Muscle layer of colon (tissue), 2 donors: ENCODE data around the gene PDE8B.

Experiments used
- H3K27ac ChIP-seq: one replicate; pipeline ENCODE4 v1.7.0; 2013; ENCODE audit warnings: low read depth, mild to moderate bottlenecking, low read length, moderate library complexity
- H3K27me3 ChIP-seq, 2 donors: one replicate each; pipeline ENCODE4 v1.7.0; 2013; ENCODE audit warnings: low read length in 2 of 2, mild to moderate bottlenecking in 2 of 2; ENCODE audit not compliant: insufficient read depth in 2 of 2, control insufficient read depth in 1 of 2
- H3K36me3 ChIP-seq: one replicate; pipeline ENCODE4 v1.7.0; 2013; ENCODE audit warnings: mild to moderate bottlenecking, low read length; ENCODE audit not compliant: insufficient read depth
- H3K4me1 ChIP-seq: one replicate; pipeline ENCODE4 v1.7.0; 2013; ENCODE audit warnings: mild to moderate bottlenecking, low read length; ENCODE audit not compliant: insufficient read depth
- H3K4me3 ChIP-seq, 2 donors: one replicate each; pipeline ENCODE4 v1.7.0; 2013; ENCODE audit warnings: low read length in 2 of 2, low read depth in 1 of 2, mild to moderate bottlenecking in 1 of 2, moderate library complexity in 1 of 2
- H3K9ac ChIP-seq: one replicate; pipeline ENCODE4 v1.7.0; 2013; ENCODE audit warnings: low read length
- H3K9me3 ChIP-seq: one replicate; pipeline ENCODE4 v1.7.0; 2013; ENCODE audit warnings: mild to moderate bottlenecking, low read length
- donor health status: abdominal sarcoma.
- donor health status: Adenocarcinoma of cecum.

PDE8B gene

GRCh38 chr5:77221115-77221514, 10.6 kb downstream of the PDE8B start:
- H3K9me3 ChIP-seq: no peaks in the 10 kb centered on the region
- H3K4me3 ChIP-seq: no peak overlapping the region
- no peak overlapping the region for H3K9ac ChIP-seq
- H3K4me1 ChIP-seq: no peaks in the 10 kb centered on the region
- no peaks in the 10 kb centered on the region for H3K27me3 ChIP-seq
- no peaks in the 10 kb centered on the region for H3K36me3 ChIP-seq
- H3K27ac ChIP-seq: no peak overlapping the region

GRCh38 chr5:77222722-77223121, 12.2 kb downstream of the PDE8B start:
- Histone ChIP-seq H3K27me3 (no peaks in the 10 kb centered on the region), H3K9ac (no peak overlapping the region)

DNA sequence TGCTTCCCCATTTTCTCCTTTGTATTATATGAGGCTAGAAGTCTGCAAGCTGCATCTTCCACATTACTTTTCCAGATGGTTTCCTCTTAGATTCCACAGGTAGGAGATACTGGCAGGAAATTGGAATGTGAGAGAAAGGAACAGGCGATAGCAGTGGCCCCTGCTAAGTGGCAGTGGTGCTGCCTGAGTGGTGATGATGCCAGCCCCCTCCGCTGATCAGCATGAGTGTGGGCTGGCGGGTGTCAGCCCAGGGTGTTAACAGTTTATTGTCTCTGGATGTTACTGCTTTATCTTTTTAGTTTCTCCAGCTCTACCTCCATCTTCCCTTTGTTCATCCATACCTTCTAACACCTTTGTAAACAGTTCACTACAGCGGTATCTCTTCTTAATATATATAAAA, 13.2 kb downstream of the PDE8B start:
- no peak overlapping the region for H3K27ac ChIP-seq
- H3K36me3 ChIP-seq: no peaks in the 10 kb centered on the region
- no peaks in the 10 kb centered on the region for H3K4me1 ChIP-seq
- H3K4me3 ChIP-seq: no peak overlapping the region
- H3K9ac ChIP-seq: no peak overlapping the region
- H3K9me3 ChIP-seq: no peaks in the 10 kb centered on the region
- H3K27me3 ChIP-seq: no peaks in the 10 kb centered on the region

More at GRCh38 chr5:77222722-77223121, 12.2 kb downstream of the PDE8B start:
- H3K4me3 ChIP-seq: no peak overlapping the region
- no peaks in the 10 kb centered on the region for H3K4me1 ChIP-seq
- no peak overlapping the region for H3K27ac ChIP-seq
- no peaks in the 10 kb centered on the region for H3K9me3 ChIP-seq
- no peaks in the 10 kb centered on the region for H3K36me3 ChIP-seq

- no peak overlapping the region for H3K27ac ChIP-seq
These were observed 14.3 kb downstream of the PDE8B start for GRCh38 chr5:77224672-77225355.

DNA sequence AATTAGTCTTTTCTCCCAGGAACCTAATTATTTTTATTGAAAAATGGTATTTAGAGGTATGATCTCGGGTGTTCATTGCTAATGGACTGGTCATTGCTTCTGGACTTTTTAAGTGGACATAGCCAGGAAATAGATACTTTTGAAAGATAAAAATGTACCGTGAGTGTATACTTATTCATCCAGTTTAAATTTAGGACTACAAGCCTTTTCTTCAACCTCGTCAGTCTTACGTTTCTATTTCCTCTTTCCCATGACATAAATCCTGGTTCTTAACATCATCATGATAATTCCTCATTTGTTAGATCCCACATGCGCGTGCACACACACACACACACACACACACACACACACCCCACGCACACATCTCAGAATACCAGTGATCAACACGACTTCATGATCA, 15.1 kb downstream of the PDE8B start:
- Histone ChIP-seq H3K36me3 (no peaks in the 10 kb centered on the region), H3K9me3 (no peaks in the 10 kb centered on the region), H3K27ac (no peak overlapping the region), H3K4me3 (no peak overlapping the region), H3K9ac (no peak overlapping the region), H3K27me3 (no peaks in the 10 kb centered on the region), H3K4me1 (no peaks in the 10 kb centered on the region)

More at GRCh38 chr5:77224672-77225355, 14.3 kb downstream of the PDE8B start:
- Histone ChIP-seq H3K9me3 (no peaks in the 10 kb centered on the region), H3K4me3 (no peak overlapping the region), H3K9ac (no peak overlapping the region), H3K36me3 (no peaks in the 10 kb centered on the region), H3K4me1 (no peaks in the 10 kb centered on the region), H3K27me3 (no peaks in the 10 kb centered on the region)

- H3K27ac ChIP-seq: no peak overlapping the region
- no peak overlapping the region for H3K4me3 ChIP-seq
- no peak overlapping the region for H3K9ac ChIP-seq
- no peaks in the 10 kb centered on the region for H3K4me1 ChIP-seq
- H3K36me3 ChIP-seq: no peaks in the 10 kb centered on the region
- H3K9me3 ChIP-seq: no peaks in the 10 kb centered on the region
- no peaks in the 10 kb centered on the region for H3K27me3 ChIP-seq
These were observed 19.4 kb downstream of the PDE8B start for GRCh38 chr5:77229887-77230286.

DNA sequence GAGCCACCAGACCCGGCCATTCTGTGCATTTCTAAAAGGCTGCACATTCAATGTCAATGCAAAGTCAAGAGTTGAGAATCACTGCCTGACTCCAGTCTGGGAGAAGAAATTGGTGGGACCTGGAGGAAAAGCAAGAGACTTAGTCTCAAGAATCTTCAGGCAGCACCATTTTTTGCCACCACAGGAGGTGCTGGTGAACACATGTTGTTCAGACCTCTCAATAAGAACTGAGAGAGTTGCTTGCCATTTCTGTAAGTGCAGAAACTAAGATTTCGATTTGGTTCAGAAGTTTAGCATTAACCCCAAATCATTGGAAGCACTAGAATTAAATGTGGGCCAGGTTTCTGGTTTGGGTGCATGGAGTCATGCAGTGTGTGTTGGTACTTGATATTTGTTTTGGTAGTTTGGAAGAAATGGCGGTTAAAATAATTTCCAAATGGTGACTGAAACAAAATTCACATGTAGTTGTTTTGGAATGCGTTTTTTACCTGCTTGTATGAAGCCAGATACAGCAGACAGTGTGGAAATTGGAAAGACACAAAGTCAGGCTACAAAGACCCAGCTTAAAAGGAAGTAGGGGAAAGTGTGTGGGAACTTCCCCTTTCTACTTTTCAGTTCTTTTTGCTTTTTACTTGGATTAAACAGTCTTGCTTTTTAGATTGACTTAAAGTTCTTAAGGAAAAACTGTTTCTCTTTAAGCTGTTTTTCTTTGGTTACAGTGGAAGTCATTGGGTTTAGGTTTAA, 20.4 kb downstream of the PDE8B start:
- Histone ChIP-seq H3K27ac (no peak overlapping the region), H3K27me3 (no peaks in the 10 kb centered on the region), H3K4me3 (no peak overlapping the region), H3K9ac (no peak overlapping the region), H3K9me3 (no peaks in the 10 kb centered on the region), H3K36me3 (no peaks in the 10 kb centered on the region), H3K4me1 (no peaks in the 10 kb centered on the region)

DNA sequence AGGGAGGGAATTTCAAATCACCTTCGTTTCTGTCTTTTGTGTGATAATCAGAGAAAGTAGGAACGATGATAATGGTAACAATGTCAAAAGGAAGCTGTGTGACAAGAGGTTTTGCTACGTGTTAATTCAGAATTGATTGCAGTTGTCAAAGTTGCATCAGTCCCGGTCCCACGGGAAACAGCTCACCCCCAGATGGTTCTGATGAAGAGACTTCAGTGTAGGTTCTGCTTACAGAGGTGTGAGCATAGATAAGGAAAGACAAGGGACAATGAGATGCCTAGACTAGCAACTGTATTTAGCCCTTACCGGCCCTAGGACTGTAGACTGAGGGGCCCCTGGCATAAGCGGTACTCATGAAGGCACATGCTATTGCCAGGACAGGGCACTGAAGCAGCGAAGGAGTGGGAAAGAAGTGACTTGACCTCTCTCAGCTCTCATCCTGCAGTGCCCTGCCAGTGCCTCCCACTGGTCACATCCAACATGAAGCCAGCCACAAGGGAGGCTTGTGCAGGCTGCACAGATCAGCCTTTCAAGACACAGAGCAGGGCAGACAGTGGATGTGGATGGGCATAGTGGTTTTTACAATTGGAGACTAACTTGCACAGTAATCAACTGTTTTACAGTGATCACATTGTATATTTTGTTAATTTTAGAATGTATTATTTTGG, 21.1 kb downstream of the PDE8B start:
- H3K27ac ChIP-seq: no peak overlapping the region
- no peak overlapping the region for H3K4me3 ChIP-seq
- no peaks in the 10 kb centered on the region for H3K9me3 ChIP-seq
- no peak overlapping the region for H3K9ac ChIP-seq
- H3K27me3 ChIP-seq: no peaks in the 10 kb centered on the region
- H3K36me3 ChIP-seq: no peaks in the 10 kb centered on the region
- H3K4me1 ChIP-seq: no peaks in the 10 kb centered on the region

DNA sequence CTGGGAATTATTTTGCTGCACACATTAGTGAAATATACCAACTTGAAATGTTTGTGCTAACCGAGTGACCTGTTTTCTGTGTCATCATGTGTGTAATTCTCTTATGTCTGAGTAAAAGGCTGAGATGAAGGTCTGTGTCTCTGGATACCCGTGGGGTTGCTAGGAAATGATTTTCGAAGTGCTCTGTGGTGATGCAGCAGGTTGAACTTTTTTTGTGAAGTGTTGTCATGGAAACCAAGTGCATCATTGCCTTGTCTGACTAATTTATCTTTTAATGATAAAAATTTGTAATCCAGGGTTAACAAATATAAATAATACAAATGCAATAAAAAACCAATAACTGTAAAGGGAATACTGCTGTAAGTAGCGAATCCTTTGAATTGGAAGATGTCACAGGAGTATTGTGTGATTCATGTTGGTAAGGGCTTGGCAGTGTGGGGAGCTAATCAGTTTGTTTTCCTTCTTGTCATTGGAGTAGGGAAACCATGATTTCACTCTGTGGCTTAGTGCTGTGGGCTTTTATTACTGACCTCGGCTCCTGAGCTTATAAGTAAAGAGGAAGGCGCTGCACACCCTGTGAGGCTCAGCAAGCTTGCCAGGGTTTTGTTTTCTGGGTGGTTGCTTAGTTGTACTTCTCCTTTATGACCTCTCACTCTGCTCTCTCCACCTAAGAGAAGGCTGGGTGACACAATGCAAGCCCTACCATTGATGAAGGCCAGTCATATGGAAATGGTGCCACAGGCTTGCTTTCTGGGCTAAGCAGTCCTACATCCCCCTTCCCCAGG, 22.3 kb downstream of the PDE8B start:
- no peak overlapping the region for H3K27ac ChIP-seq
- H3K9ac ChIP-seq: no peak overlapping the region
- H3K27me3 ChIP-seq: no peaks in the 10 kb centered on the region
- H3K9me3 ChIP-seq: no peaks in the 10 kb centered on the region
- H3K36me3 ChIP-seq: no peaks in the 10 kb centered on the region
- H3K4me1 ChIP-seq: no peaks in the 10 kb centered on the region
- H3K4me3 ChIP-seq: no peak overlapping the region

DNA sequence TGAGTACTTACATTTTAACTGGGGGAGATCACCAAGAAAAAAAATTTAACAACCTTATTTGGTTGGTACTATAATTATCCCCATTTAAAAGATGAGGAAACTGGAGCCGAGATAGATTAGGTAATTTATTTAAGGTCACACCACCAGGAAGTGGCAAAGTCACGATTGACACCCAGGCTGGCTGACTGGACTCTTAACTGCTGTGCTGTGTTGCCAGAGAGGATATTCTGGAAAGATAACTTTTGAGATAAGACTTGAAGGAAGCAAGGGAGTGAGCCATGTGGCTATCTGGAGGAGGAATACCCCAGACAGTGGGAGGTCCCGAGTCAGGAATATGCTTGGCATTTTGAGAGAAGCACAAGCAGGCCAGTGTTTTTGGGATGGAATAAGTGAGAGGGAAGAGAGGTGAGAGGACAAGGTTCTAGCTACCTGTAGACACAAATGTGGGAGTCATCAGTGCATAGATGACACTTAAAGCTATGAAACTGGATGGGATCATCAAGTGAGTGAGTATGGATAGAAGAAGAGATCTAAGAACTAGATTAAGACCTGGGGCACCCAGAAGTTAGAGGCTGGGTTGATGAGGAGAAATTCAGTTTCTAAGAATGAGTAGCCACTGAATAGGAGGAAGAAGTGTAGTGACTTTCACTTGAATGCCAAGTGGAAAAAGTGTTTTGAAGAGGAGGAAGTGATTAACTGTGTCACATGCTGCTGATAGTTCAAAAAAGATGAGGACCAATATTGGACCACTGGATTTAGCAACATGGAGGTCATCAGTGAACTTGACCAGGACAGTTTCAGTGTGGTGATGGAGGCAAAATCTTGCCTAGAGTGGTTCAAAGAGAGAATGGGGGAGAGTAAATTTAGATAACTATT, 25.6 kb downstream of the PDE8B start:
- Histone ChIP-seq H3K9ac (no peak overlapping the region), H3K27ac (no peak overlapping the region), H3K27me3 (no peaks in the 10 kb centered on the region), H3K36me3 (no peaks in the 10 kb centered on the region), H3K9me3 (no peaks in the 10 kb centered on the region), H3K4me3 (no peak overlapping the region), H3K4me1 (no peaks in the 10 kb centered on the region)
